HepG2 (cell line): ENCODE data around the gene NXNL2. TPM values are rescaled to one million over a fixed set of nuclear protein-coding genes. Genes with fewer than 3 reads are reported as not detected.

Experiments
- ATAC-seq: fragments of 200-7000 bp; cut with Tn5 transposase; 3 replicates; pipeline ENCODE4 v1.9.1; 2020; ENCODE audit warnings: mild to moderate bottlenecking, moderate library complexity
- BruUV-seq: library from RNA; stranded (reverse); fragments of 400-500 nt; replicated peaks from 2 replicates; lab custom pipeline; 2021; lab: Mats Ljungman, UMichigan
- CTCF ChIA-PET: fragments of 300-600 bp; formaldehyde crosslinking; extraction: SDS; loops from one replicate; lab custom pipeline; 2021; ENCODE audit warnings: low total read pairs, inconsistent platforms, low intra/inter-chr PET ratio; lab: Yijun Ruan, JAX
- POLR2A ChIA-PET: fragments of 350-600 bp; sonication (Branson Sonifier 250); formaldehyde crosslinking; loops from one replicate; lab custom pipeline; 2020; ENCODE audit warnings: antibody characterized with exemption, inconsistent platforms; lab: Yijun Ruan, JAX
- DNase-seq: peaks from one replicate; pipeline ENCODE4 v3.0.0-alpha.2; 2015; ENCODE audit warnings: low spot score
- FAIRE-seq: peaks from 3 replicates; lab custom pipeline; 2011; peaks lifted over from hg19 to GRCh38; lab: Jason Lieb, UNC
- H2AFZ ChIP-seq: one replicate; pipeline ENCODE4 v1.6.1; 2011; ENCODE audit warnings: low read length, inconsistent platforms
- H3K27ac ChIP-seq: fragments of 300-600 bp; 3 replicates; pipeline ENCODE4 v1.8.0; 2011; ENCODE audit warnings: mixed run types, mild to moderate bottlenecking, mixed read lengths, low read length, inconsistent platforms; ENCODE audit not compliant: insufficient read depth; ENCODE audit errors: extremely low read length
- H3K27me3 ChIP-seq, 2 experiments: fragments of 200-600 bp in 1 of 2; 2 replicates in 1 of 2; 3 replicates in 1 of 2; pipeline versions ENCODE4 v1.6.0 to v1.8.0; 2011; ENCODE audit warnings: low read length in 2 of 2, mild to moderate bottlenecking in 2 of 2, moderate library complexity in 2 of 2, inconsistent platforms in 1 of 2; ENCODE audit not compliant: insufficient read depth in 2 of 2, control insufficient read depth in 1 of 2
- H3K36me3 ChIP-seq, 2 experiments: fragments of 200-600 bp in 1 of 2; replicated peaks in 1 of 2; 2 replicates in 1 of 2; 3 replicates in 1 of 2; pipeline versions ENCODE4 v1.5.1 to v1.8.0; 2011; ENCODE audit warnings: low read length in 2 of 2, inconsistent platforms in 1 of 2; ENCODE audit not compliant: insufficient read depth in 2 of 2, control insufficient read depth in 1 of 2
- H3K4me1 ChIP-seq: 2 replicates; pipeline ENCODE4 v1.5.1; 2012; ENCODE audit warnings: low read length, inconsistent platforms; ENCODE audit not compliant: insufficient read depth
- H3K4me2 ChIP-seq: 2 replicates; pipeline ENCODE4 v1.6.0; 2011; ENCODE audit warnings: low read depth, low read length, inconsistent platforms
- H3K4me3 ChIP-seq, 3 experiments: fragments of 200-600 bp in 1 of 3; sonication (generic), shearing (Covaris generic) in 1 of 3; replicated peaks in 1 of 3; 2 replicates each; pipeline ENCODE4 v1.5.1; 2011 to 2016; ENCODE audit warnings: low read length in 3 of 3, inconsistent platforms in 2 of 3, low read depth in 2 of 3, mild to moderate bottlenecking in 2 of 3, control low read depth in 1 of 3, mixed read lengths in 1 of 3; ENCODE audit not compliant: insufficient read depth in 1 of 3
- H3K79me2 ChIP-seq: one replicate; pipeline ENCODE4 v1.6.1; 2011; ENCODE audit warnings: low read length, inconsistent platforms; ENCODE audit not compliant: insufficient read depth
- H3K9ac ChIP-seq: 2 replicates; pipeline ENCODE4 v1.6.0; 2011; ENCODE audit warnings: mild to moderate bottlenecking, low read depth, low read length, inconsistent platforms; ENCODE audit not compliant: insufficient read depth
- H3K9me3 ChIP-seq: 2 replicates; pipeline ENCODE4 v1.5.1; 2012; ENCODE audit warnings: mild to moderate bottlenecking, low read length
- H4K20me1 ChIP-seq: 2 replicates; pipeline ENCODE4 v1.6.0; 2011; ENCODE audit warnings: inconsistent platforms, mild to moderate bottlenecking, low read length, moderate library complexity; ENCODE audit not compliant: insufficient read depth
- AHDC1 ChIP-seq: sonication (generic); formaldehyde crosslinking; IDR thresholded peaks from 2 replicates; pipeline ENCODE4 v1.5.1; 2020; ENCODE audit warnings: mild to moderate bottlenecking, missing genetic modification reagents, borderline replicate concordance
- MAZ ChIP-seq, 2 experiments: sonication (generic) in 1 of 2; formaldehyde crosslinking in 1 of 2; IDR thresholded peaks; 2 replicates each; pipeline versions ENCODE4 v1.5.0 to v1.6.1; 2012 to 2020; ENCODE audit warnings: low read depth in 2 of 2, mild to moderate bottlenecking in 2 of 2, borderline replicate concordance in 1 of 2, improper control_type of control experiment in 1 of 2, low read length in 1 of 2, missing genetic modification reagents in 1 of 2, moderate library complexity in 1 of 2
- PHB2 ChIP-seq: fragments of 450-650 bp; IDR thresholded peaks from 2 replicates; pipeline ENCODE4 v1.6.1; 2018; ENCODE audit not compliant: partially characterized antibody
- SIN3B ChIP-seq: fragments of 150-350 bp; IDR thresholded peaks from 2 replicates; pipeline ENCODE4 v1.6.1; 2014; ENCODE audit warnings: low read length
- SMARCC2 ChIP-seq: fragments of 450-650 bp; IDR thresholded peaks from 2 replicates; pipeline ENCODE4 v1.6.1; 2017; ENCODE audit warnings: antibody characterized with exemption, mild to moderate bottlenecking
- SRSF1 ChIP-seq: fragments of 200-400 bp; formaldehyde crosslinking; optimal IDR thresholded peaks from 2 replicates; pipeline ENCODE3; 2017; ENCODE audit warnings: mild to moderate bottlenecking, low read depth, low read length, moderate library complexity
- XBP1 ChIP-seq: sonication (generic); formaldehyde crosslinking; IDR thresholded peaks from 2 replicates; pipeline ENCODE4 v1.5.0; 2020; ENCODE audit warnings: missing genetic modification reagents
- ZBTB43 ChIP-seq: sonication (generic); formaldehyde crosslinking; conservative IDR thresholded peaks from 2 replicates; pipeline ENCODE4 v1.4.0; 2020; ENCODE audit warnings: missing genetic modification reagents
- ZNF232 ChIP-seq: sonication (generic); formaldehyde crosslinking; IDR thresholded peaks from 2 replicates; pipeline ENCODE4 v1.4.0; 2020; ENCODE audit warnings: missing genetic modification reagents, borderline replicate concordance
- ZNF30 ChIP-seq: sonication (generic); formaldehyde crosslinking; IDR thresholded peaks from 2 replicates; pipeline ENCODE4 v1.5.0; 2020; ENCODE audit warnings: mild to moderate bottlenecking, missing genetic modification reagents
- WGBS: methylation state at CpG from one replicate; pipeline ENCODE4 v1.1.6; 2017; ENCODE audit warnings: low lambda C conversion rate; 5-methylcytosine and 5-hydroxymethylcytosine counted together
- in situ Hi-C: cut with HindIII; loops from 2 replicates; pipeline ENCODE4 v1.10.0; 2017; ENCODE audit warnings: low pct_unique_long_range_greater_than_20kb; ENCODE audit not compliant: extremely low pct_ligation_motif_present
- intact Hi-C: fragments of 100-400 bp; cut with micrococcal nuclease; formaldehyde crosslinking; loops from one replicate; pipeline ENCODE4 v1.10.0; 2022; ENCODE audit not compliant: unreplicated experiment
- polyA plus RNA-seq, 8 experiments: library from polyadenylated mRNA; depleted of rRNA in 3 of 8; stranded (reverse) in 7 of 8; unstranded in 1 of 8; fragments of >200 nt; fragmentation: Illumina TruSeq in 4 of 8; extraction: Trizol in 4 of 8; gene quantifications; 2 replicates each; pipeline versions ENCODE4 v1.2.1 to v1.2.3, GENCODE V29; 2011 to 2016; ENCODE audit warnings: low read depth in 4 of 8, missing spikeins in 1 of 8, mixed read lengths in 1 of 8; ENCODE audit not compliant: insufficient read depth in 1 of 8
- total RNA-seq, 5 experiments: library from RNA; depleted of rRNA; stranded (reverse); fragments of >200 nt; fragmentation: Illumina TruSeq; extraction: Trizol; gene quantifications; 2 replicates each; pipeline ENCODE4 v1.2.3, GENCODE V29; 2016; ENCODE audit warnings: low read depth in 1 of 5

NXNL2 gene
- total and polyA plus RNA-seq, 2 of the 13 experiments (the other 11 are each of a cell fraction or from before 2014, with no cell fraction given): not detected

- WGBS: 22% methylated on average over 2 of the region's 2 CpGs
- Histone ChIP-seq H3K27ac (no peak overlapping the region), H4K20me1 (no peaks in the 10 kb centered on the region), H3K27me3 (no peaks in the 10 kb centered on the region; a peak in 1 of 5 replicates), H3K4me1 (no peaks in the 10 kb centered on the region), H3K9ac (no peak overlapping the region)
- no peak for FAIRE-seq
- no peak for DNase-seq
- TF ChIP-seq MAZ (IDR thresholded peaks at IDR 0.05; ENCODE audit: borderline replicate concordance, low read depth, low read length) (no peak), MAZ (CRISPR knock-in tag; IDR thresholded peaks at IDR 0.05; ENCODE audit: low read depth) (no peak), ZBTB43 (CRISPR knock-in tag) (no peak), SMARCC2 (no peak), PHB2 (no peak)
- TF ChIP-seq, all 625 proteins: peak for 0
- BruUV-seq: no TSS peak
- CTCF ChIA-PET: no interaction called here
- POLR2A ChIA-PET: no interaction called here
- H3K9me3 ChIP-seq: no peaks in the 10 kb centered on the region
- no peak overlapping the region for H3K4me3 ChIP-seq
- ATAC-seq: no peak
- H3K79me2 ChIP-seq: no peaks in the 10 kb centered on the region
- no peak overlapping the region for H3K4me2 ChIP-seq
- no peaks in the 10 kb centered on the region for H3K36me3 ChIP-seq
- H2AFZ ChIP-seq: no peak overlapping the region
- in situ Hi-C loops (no loop called here), intact Hi-C loops (no loop called here)
These were observed 26.7 kb upstream of the NXNL2 start for GRCh38 chr9:88508326-88508725.

GRCh38 chr9:88511906-88512305 is 23.1 kb upstream of the NXNL2 start:
- no peak overlapping the region for H3K27ac ChIP-seq
- DNase-seq (no peak), FAIRE-seq (no peak), ATAC-seq (no peak)
- H3K4me1 ChIP-seq: no peaks in the 10 kb centered on the region
- no peaks in the 10 kb centered on the region for H3K36me3 ChIP-seq
- 26% methylated on average over 4 of the region's 4 CpGs for WGBS
- no peaks in the 10 kb centered on the region for H4K20me1 ChIP-seq
- no peaks in the 10 kb centered on the region; a peak in 1 of 5 replicates for H3K27me3 ChIP-seq
- no peak overlapping the region for H2AFZ ChIP-seq
- in situ Hi-C loops: no loop called here
- H3K9me3 ChIP-seq: no peaks in the 10 kb centered on the region
- H3K9ac ChIP-seq: no peak overlapping the region
- POLR2A ChIA-PET: no interaction called here
- H3K79me2 ChIP-seq: no peaks in the 10 kb centered on the region
- intact Hi-C loops: no loop called here
- no TSS peak for BruUV-seq
- CTCF ChIA-PET: no interaction called here
- no peak overlapping the region for H3K4me2 ChIP-seq
- H3K4me3 ChIP-seq: no peak overlapping the region
- TF ChIP-seq AHDC1 (CRISPR knock-in tag) (no peak), SRSF1 (no peak), ZNF232 (no peak), XBP1 (CRISPR knock-in tag) (no peak), SIN3B (no peak), ZNF30 (CRISPR knock-in tag) (no peak)
